SK-N-SH treated with all-trans-retinoic acid at 6 μM for 48 hours (cell line): ENCODE results near the gene APOL6.

ENCODE experiments used
- ATAC-seq: fragments of 200-7000 bp; cut with Tn5 transposase; 3 replicates; pipeline ENCODE4 v1.9.1; 2020; ENCODE audit warnings: mild to moderate bottlenecking, moderate library complexity
- BACH2 ChIP-seq: fragments of 250-450 bp; sonication (Bioruptor Pico); IDR thresholded peaks from 2 replicates; pipeline ENCODE4 v1.9.0; 2021; ENCODE audit warnings: mild to moderate bottlenecking, borderline replicate concordance
- CSDC2 ChIP-seq: fragments of 250-450 bp; sonication (Bioruptor Pico); IDR thresholded peaks from 2 replicates; pipeline ENCODE4 v1.5.0; 2020; ENCODE audit warnings: mild to moderate bottlenecking, moderate library complexity
- ESRRG ChIP-seq: fragments of 250-450 bp; sonication (Bioruptor Pico); IDR thresholded peaks from 2 replicates; pipeline ENCODE4 v1.6.1; 2021; ENCODE audit warnings: mild to moderate bottlenecking
- ISL1 ChIP-seq: fragments of 250-450 bp; sonication (Bioruptor Pico); IDR thresholded peaks from 2 replicates; pipeline ENCODE4 v2.1.2; 2022; ENCODE audit warnings: mild to moderate bottlenecking, moderate library complexity
- OSR1 ChIP-seq: fragments of 250-450 bp; sonication (Bioruptor Pico); IDR thresholded peaks from 2 replicates; pipeline ENCODE4 v1.8.0; 2022; ENCODE audit warnings: moderate library complexity, mild to moderate bottlenecking, inconsistent platforms
- PPARA ChIP-seq: fragments of 250-450 bp; sonication (Bioruptor Pico); IDR thresholded peaks from 2 replicates; pipeline ENCODE4 v1.5.0; 2020; ENCODE audit warnings: mild to moderate bottlenecking, borderline replicate concordance
- RARB ChIP-seq: fragments of 250-450 bp; sonication (Bioruptor Pico); IDR thresholded peaks from 2 replicates; pipeline ENCODE4 v1.8.0; 2021; ENCODE audit warnings: mild to moderate bottlenecking, moderate library complexity
- SNAI2 ChIP-seq: fragments of 250-450 bp; sonication (Bioruptor Pico); IDR thresholded peaks from 2 replicates; pipeline ENCODE4 v1.5.0; 2020; ENCODE audit warnings: mild to moderate bottlenecking, moderate library complexity
- TCF4 ChIP-seq: fragments of 250-450 bp; sonication (Bioruptor Pico); IDR thresholded peaks from 2 replicates; pipeline ENCODE4 v1.8.0; 2021; ENCODE audit warnings: mild to moderate bottlenecking, moderate library complexity, borderline replicate concordance
- TOX ChIP-seq: fragments of 250-450 bp; sonication (Bioruptor Pico); IDR thresholded peaks from 2 replicates; pipeline ENCODE4 v1.8.0; 2021; ENCODE audit warnings: mild to moderate bottlenecking, moderate library complexity, borderline replicate concordance
- ZC3H10 ChIP-seq: fragments of 250-450 bp; sonication (Bioruptor Pico); IDR thresholded peaks from 2 replicates; pipeline ENCODE4 v1.5.1; 2021; ENCODE audit warnings: mild to moderate bottlenecking, moderate library complexity
- ZFP3 ChIP-seq: fragments of 250-450 bp; sonication (Bioruptor Pico); IDR thresholded peaks from 2 replicates; pipeline ENCODE4 v1.5.0; 2020; ENCODE audit warnings: mild to moderate bottlenecking, moderate library complexity
- ZFP30 ChIP-seq: fragments of 450-650 bp; formaldehyde crosslinking; IDR thresholded peaks from 2 replicates; pipeline ENCODE4 v1.5.0; 2022; ENCODE audit warnings: mild to moderate bottlenecking, moderate library complexity
- ZNF565 ChIP-seq: fragments of 450-650 bp; formaldehyde crosslinking; conservative IDR thresholded peaks from 2 replicates; pipeline ENCODE4 v1.5.0; 2020; ENCODE audit warnings: low read depth, mild to moderate bottlenecking, moderate library complexity
- ZNF70 ChIP-seq: fragments of 450-650 bp; formaldehyde crosslinking; IDR thresholded peaks from 2 replicates; pipeline ENCODE4 v1.5.0; 2020; ENCODE audit warnings: mild to moderate bottlenecking, moderate library complexity
- ZNF8 ChIP-seq: fragments of 450-650 bp; formaldehyde crosslinking; IDR thresholded peaks from 2 replicates; pipeline ENCODE4 v1.5.0; 2020; ENCODE audit warnings: mild to moderate bottlenecking, moderate library complexity
- TF ChIP-seq, protein P1 (sequence below): fragments of 250-450 bp; sonication (Bioruptor Pico); IDR thresholded peaks from 2 replicates; pipeline ENCODE4 v1.5.1; 2021; ENCODE audit warnings: mild to moderate bottlenecking, moderate library complexity
- TF ChIP-seq, protein P2 (sequence below): fragments of 250-450 bp; sonication (Bioruptor Pico); IDR thresholded peaks from 2 replicates; pipeline ENCODE4 v1.5.1; 2020; ENCODE audit warnings: low read depth, mild to moderate bottlenecking, moderate library complexity
- TF ChIP-seq, protein P3 (sequence below): fragments of 250-450 bp; sonication (Bioruptor Pico); IDR thresholded peaks from 2 replicates; pipeline ENCODE4 v1.8.0; 2021; ENCODE audit warnings: low read depth, mild to moderate bottlenecking, moderate library complexity, borderline replicate concordance
- TF ChIP-seq, protein P4 (sequence below): fragments of 250-450 bp; sonication (Bioruptor Pico); IDR thresholded peaks from 2 replicates; pipeline ENCODE4 v1.5.0; 2020; ENCODE audit warnings: mild to moderate bottlenecking, moderate library complexity

APOL6 gene

DNA sequence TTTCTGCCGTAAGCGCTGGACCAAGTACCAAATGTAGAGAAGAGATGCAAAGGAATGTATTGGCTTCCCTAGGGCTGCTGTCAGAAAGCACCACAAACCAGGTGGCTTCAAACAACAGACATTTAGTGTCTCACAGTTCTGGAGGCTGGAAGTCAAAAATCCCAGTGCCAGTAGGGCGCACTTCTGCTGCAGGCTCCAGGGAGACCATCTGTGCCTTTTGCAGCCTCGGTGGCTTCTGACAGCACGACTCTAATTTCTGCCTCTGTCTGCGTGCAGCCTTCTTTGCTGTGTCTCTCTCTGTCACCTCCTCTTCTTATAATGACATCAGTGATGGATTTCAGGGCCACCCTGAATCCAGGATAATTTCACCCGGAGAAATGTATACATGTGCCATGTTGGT lies 2.8 kb downstream of the APOL6 start:
- no peak for ATAC-seq
- TF ChIP-seq, protein P1, sequence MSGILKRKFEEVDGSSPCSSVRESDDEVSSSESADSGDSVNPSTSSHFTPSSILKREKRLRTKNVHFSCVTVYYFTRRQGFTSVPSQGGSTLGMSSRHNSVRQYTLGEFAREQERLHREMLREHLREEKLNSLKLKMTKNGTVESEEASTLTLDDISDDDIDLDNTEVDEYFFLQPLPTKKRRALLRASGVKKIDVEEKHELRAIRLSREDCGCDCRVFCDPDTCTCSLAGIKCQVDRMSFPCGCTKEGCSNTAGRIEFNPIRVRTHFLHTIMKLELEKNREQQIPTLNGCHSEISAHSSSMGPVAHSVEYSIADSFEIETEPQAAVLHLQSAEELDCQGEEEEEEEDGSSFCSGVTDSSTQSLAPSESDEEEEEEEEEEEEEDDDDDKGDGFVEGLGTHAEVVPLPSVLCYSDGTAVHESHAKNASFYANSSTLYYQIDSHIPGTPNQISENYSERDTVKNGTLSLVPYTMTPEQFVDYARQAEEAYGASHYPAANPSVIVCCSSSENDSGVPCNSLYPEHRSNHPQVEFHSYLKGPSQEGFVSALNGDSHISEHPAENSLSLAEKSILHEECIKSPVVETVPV (CRISPR knock-in tag) = no peak
- TF ChIP-seq, protein P2, sequence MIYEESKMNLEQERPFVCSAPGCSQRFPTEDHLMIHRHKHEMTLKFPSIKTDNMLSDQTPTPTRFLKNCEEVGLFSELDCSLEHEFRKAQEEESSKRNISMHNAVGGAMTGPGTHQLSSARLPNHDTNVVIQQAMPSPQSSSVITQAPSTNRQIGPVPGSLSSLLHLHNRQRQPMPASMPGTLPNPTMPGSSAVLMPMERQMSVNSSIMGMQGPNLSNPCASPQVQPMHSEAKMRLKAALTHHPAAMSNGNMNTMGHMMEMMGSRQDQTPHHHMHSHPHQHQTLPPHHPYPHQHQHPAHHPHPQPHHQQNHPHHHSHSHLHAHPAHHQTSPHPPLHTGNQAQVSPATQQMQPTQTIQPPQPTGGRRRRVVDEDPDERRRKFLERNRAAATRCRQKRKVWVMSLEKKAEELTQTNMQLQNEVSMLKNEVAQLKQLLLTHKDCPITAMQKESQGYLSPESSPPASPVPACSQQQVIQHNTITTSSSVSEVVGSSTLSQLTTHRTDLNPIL = no peak
- TF ChIP-seq ZC3H10 (CRISPR knock-in tag) (no peak), ZFP3 (CRISPR knock-in tag) (no peak), TCF4 (CRISPR knock-in tag) (no peak), ISL1 (no peak), TOX (CRISPR knock-in tag) (no peak), ESRRG (CRISPR knock-in tag) (no peak), RARB (CRISPR knock-in tag) (no peak), BACH2 (CRISPR knock-in tag) (no peak), OSR1 (CRISPR knock-in tag) (no peak), ZNF565 (CRISPR knock-in tag) (no peak), ZNF70 (CRISPR knock-in tag) (no peak), ZNF8 (CRISPR knock-in tag) (no peak)
- TF ChIP-seq, protein P3, sequence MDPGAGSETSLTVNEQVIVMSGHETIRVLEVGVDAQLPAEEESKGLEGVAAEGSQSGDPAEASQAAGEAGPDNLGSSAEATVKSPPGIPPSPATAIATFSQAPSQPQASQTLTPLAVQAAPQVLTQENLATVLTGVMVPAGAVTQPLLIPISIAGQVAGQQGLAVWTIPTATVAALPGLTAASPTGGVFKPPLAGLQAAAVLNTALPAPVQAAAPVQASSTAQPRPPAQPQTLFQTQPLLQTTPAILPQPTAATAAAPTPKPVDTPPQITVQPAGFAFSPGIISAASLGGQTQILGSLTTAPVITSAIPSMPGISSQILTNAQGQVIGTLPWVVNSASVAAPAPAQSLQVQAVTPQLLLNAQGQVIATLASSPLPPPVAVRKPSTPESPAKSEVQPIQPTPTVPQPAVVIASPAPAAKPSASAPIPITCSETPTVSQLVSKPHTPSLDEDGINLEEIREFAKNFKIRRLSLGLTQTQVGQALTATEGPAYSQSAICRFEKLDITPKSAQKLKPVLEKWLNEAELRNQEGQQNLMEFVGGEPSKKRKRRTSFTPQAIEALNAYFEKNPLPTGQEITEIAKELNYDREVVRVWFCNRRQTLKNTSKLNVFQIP (CRISPR knock-in tag) = no peak
- TF ChIP-seq, all 23 proteins: peak for 0

DNA sequence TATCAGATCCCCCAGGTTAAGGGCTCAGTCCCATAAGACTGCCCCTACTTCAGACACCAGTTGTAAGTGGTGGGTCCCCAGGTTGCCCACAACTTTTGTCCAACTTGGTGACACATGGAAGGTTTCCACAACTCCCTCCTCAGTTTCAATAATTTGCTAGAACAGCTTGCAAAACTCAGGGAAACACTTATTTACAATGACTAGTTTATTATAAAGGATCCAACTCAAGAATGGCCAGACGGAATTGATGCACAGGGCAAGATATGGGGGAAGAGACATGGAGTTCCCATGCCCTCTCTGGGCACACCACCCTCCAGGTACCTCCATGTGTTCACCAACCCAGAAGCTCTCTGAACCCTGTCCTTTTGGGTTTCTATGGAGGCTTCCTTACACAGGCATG lies 5.6 kb downstream of the APOL6 start:
- no peak for ATAC-seq
- TF ChIP-seq ZFP3 (CRISPR knock-in tag) = no peak
- TF ChIP-seq ZNF70 (CRISPR knock-in tag) = no peak
- TF ChIP-seq ZC3H10 (CRISPR knock-in tag) = no peak
- TF ChIP-seq SNAI2 (CRISPR knock-in tag) = no peak
- no peak for TF ChIP-seq PPARA
- TF ChIP-seq ZNF565 (CRISPR knock-in tag) = no peak
- no peak for TF ChIP-seq ZNF8 (CRISPR knock-in tag)

DNA sequence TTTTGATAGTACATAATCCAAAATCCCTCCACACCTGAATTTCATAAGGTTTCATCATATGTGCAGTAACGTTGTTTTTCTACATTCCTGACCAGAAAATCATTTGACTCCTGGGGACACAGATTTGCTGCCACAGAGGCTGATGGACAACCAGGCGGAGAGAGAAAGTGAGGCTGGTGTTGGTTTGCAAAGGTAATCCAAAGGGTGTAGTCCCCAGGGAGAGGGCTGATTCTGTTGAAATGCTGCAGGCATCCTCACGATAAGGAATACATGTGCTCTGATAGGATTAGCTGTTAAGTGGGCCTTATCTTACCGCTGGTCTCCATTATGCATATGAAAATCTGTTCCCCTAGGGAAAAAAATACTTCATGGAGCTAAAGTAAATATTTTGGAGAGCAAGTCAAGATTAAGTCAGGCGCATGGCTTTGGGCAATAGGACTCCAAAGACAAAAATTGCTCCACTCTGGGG lies 8.1 kb downstream of the APOL6 start:
- ATAC-seq = no peak
- TF ChIP-seq, protein P4, sequence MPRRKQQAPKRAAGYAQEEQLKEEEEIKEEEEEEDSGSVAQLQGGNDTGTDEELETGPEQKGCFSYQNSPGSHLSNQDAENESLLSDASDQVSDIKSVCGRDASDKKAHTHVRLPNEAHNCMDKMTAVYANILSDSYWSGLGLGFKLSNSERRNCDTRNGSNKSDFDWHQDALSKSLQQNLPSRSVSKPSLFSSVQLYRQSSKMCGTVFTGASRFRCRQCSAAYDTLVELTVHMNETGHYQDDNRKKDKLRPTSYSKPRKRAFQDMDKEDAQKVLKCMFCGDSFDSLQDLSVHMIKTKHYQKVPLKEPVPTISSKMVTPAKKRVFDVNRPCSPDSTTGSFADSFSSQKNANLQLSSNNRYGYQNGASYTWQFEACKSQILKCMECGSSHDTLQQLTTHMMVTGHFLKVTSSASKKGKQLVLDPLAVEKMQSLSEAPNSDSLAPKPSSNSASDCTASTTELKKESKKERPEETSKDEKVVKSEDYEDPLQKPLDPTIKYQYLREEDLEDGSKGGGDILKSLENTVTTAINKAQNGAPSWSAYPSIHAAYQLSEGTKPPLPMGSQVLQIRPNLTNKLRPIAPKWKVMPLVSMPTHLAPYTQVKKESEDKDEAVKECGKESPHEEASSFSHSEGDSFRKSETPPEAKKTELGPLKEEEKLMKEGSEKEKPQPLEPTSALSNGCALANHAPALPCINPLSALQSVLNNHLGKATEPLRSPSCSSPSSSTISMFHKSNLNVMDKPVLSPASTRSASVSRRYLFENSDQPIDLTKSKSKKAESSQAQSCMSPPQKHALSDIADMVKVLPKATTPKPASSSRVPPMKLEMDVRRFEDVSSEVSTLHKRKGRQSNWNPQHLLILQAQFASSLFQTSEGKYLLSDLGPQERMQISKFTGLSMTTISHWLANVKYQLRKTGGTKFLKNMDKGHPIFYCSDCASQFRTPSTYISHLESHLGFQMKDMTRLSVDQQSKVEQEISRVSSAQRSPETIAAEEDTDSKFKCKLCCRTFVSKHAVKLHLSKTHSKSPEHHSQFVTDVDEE (CRISPR knock-in tag) = peak; percentile 64; the same call in 1 of the 2 replicates
- TF ChIP-seq ZC3H10 (CRISPR knock-in tag) (no peak), TCF4 (CRISPR knock-in tag) (peak; percentile 91; the same call in 1 of the 2 replicates), ZNF8 (CRISPR knock-in tag) (no peak)

DNA sequence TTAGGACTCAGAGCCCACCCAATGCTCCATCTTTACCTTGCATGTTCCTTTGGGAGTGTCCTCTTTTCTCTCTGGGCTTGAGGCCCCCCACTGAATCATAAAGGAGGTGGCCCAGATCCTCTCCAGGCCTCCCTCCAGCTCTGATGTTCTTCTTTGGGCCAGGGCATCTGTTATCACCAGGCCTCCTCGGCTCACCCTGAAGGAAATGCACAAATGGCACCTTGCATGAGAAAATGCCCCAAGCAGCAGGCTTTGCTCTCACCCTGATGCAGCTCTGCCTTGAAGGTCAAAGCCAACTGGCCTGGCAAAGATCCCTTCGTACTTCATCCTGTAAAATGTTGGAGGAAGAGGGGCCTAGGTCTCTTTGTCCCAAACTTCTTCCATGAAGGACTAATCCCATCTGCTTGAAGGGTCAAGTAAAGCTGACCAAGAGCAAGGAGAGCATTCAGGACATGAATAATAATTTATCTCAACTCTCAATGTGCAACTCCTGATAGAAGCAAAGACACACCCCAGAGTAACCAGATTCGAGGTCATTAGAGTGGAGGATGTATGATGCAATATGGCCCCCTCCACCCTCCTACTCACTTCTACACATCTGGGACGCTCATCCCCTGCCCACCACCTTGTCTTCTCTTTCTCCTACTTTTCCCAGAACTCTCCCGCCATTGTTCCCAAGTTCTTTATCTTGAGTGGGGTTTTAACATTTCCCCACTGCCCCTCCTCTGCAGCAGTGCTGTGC lies 9.5 kb downstream of the APOL6 start:
- no peak for ATAC-seq

More for the DNA sequence above, 9.5 kb downstream of the APOL6 start:
- TF ChIP-seq ZNF70 (CRISPR knock-in tag) = no peak
- TF ChIP-seq ZFP30 (CRISPR knock-in tag) = no peak
- no peak for TF ChIP-seq BACH2 (CRISPR knock-in tag)
- no peak for TF ChIP-seq CSDC2 (CRISPR knock-in tag)
- TF ChIP-seq PPARA = no peak
- TF ChIP-seq TOX (CRISPR knock-in tag) = no peak
- TF ChIP-seq, protein P1 (CRISPR knock-in tag) = no peak
- no peak for TF ChIP-seq TCF4 (CRISPR knock-in tag)
- TF ChIP-seq OSR1 (CRISPR knock-in tag) = no peak
- TF ChIP-seq, protein P4 (CRISPR knock-in tag) = no peak
